ENCODE data around the gene NOL11.
"Not testable (repeated sequence)": the region's sequence is repeated elsewhere in the genome, so short reads cannot be mapped to it uniquely, and the experiment has no call there.

NOL11 gene

DNA sequence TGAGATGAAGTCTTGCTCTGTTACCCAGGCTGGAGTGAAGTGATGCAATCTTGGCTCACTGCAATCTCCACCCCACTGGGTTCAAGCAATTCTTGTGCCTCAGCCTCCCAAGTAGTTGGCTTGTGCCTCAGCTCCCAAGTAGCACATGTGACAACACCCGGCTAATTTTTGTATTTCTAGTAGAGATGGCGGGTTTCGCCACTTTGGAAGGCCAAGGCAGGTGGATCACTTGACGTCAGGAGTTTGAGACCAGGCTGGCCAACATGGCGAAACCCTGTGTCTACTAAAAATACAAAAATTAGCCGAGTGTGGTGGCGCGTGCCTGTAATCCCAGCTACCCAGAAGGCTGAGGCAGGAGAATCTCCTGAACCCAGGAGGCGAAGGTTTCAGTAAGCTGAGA is 39.0 kb downstream of the NOL11 start:
- not testable (repeated sequence) for DNase-seq

DNA sequence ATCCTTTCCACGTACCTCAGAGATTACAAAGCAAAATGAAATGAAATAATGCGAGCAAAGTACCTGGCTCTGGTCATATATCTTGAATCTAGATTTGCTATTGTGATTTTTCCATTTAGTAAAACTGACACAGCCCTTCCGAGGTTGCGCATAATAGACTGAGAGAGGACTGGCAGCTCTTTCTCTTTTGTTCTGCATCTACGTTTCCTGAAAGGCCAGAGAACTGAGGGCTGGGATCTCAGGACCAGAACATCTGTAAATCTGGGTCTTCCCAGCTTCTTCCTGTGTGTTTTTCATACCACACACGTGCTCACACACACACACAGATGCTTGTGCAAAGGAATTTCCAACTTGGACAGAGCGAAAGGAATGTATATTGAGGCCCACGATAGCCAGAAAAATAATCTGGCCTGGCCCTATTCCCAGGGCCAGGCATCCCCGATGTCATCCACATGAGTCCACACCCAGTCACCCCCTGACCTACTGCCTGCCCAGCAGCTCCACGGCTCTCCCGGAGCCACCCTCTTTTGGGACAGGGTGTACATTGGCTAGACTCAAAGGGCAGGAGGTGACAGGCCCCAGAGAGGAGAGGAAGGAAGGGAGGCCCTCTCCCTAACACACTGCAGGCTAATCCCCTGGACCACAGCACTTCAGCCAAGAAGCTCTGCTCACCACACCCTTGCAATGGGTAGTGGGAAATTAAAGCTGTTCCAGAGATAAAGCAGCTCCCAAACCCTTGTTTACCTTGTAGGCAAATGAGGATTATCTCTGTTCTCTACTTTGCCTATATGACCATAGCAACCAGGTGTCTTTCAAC is 41.8 kb downstream of the NOL11 start:
- no peak for DNase-seq

DNA sequence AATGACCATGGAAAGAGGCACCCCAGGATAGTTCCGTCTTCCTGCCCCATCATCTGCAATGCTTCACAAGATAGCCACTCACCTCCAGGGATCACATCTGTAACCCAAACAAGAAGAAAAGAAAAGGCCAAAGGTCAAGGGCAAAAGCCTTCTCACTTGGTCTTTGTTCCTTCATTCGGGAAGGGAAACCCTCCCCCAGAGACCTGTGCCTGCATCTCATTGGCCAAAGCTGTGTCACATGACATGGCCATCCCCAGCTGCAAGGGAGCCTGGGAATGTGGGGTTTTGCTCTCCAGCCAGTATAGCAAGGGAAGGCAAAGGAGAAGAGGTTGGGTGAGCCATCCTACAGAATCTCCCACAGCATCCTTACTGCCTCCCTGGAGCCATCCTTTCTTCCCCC is 47.9 kb downstream of the NOL11 start:
- DNase-seq: no peak

DNA sequence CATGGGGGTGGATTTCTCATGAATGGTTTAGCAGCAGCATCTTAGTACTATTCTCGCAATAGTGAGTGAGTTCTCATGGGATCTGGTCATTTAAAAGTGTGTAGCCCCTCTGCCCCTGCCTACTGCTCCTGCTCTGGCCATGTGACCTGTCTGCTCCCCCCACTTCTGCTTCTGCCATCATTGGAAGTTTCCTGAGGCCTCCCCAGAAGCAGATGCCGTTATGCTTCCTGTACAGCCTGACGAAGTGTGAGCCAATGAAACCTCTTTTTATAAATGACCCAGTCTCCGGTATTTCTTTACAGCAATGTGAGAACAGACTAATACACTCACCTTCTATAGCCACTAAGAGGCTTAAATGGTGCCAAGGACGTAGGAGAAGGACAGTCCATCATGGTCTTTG is 51.5 kb downstream of the NOL11 start:
- DNase-seq: no peak

DNA sequence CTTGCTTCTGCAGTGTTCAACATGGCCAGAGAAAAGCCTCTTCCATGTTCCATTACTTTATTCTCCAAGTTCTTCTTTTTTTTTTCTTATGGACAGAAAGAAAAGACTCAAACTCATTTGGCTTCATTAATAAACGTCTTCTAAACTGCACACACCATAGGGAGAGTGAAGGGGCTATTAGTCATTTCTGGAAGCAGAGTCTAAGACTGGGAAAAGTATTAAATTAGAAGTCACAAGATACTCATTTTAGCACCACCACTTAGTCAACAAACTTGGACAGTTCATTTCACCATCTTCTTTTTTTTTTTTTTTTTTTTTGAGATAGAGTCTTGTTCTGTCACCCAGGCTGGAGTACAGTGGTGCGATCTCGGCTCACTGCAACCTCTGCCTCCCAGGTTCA is 52.8 kb downstream of the NOL11 start:
- no peak for DNase-seq

DNA sequence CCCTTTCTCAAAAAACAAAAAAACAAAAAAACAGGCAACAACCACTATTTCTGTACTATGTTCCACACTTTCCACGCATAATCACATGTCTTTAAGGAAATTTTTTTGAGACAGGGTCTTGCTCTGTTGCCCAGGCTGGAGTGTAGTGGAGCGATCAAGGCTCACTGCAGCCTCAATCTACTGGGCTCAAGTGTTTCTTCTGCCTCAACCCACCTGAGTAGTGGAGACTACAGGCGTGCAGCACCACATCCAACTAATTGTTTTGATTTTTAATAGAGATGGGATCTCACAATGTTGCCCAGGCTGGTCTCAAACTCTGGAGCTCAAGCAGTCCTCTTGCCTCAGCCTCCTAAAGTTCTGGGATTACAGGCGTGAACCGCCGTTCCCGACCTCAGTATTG is 54.9 kb downstream of the NOL11 start:
- DNase-seq: no peak

DNA sequence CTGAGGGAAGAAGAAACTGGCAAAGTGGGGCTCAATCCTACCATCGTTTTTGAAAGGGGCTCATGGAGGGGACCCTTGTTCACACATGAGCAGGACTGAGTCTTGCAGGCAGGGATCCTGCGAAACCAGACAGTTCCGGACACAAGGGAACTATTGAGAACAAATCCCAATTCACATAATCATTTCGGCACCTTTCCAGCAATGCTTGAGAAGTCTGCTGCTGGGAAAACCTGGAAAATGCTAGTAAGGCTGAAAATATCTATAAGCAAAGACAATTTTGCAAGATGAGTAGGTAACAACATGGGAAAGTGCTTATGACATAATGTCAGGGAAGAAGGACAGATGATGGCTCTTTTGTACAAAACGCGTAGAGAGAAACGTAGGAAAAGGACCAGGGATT is 55.5 kb downstream of the NOL11 start:
- no peak for DNase-seq

DNA sequence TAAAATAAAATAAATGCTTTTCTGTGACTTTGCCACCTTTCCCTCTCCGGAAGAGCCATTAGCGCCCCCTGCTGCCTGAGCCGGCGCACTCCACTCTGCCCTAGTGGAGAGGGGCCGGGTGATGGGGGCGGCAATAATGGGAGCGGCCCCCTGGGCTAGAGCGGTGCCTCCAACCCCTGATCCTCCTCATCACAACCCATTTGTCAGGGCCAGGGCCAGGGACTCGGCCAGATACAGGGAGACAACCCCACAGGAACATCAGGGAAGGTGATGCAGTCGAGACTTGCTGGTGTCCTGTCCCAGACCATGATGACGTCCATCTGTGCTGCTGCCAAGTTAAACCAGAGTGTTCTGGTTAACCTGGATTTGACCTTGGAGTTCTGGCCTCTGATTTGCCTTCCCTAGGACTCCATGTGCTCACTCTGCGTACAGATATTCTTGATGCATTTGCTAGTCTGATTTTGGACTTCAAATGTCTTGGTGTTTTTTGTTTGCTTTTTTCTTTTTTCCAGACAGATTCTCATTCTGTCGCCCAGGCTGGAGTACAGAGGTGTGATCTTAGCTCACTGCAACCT is 61.4 kb downstream of the NOL11 start:
- DNase-seq: no peak

DNA sequence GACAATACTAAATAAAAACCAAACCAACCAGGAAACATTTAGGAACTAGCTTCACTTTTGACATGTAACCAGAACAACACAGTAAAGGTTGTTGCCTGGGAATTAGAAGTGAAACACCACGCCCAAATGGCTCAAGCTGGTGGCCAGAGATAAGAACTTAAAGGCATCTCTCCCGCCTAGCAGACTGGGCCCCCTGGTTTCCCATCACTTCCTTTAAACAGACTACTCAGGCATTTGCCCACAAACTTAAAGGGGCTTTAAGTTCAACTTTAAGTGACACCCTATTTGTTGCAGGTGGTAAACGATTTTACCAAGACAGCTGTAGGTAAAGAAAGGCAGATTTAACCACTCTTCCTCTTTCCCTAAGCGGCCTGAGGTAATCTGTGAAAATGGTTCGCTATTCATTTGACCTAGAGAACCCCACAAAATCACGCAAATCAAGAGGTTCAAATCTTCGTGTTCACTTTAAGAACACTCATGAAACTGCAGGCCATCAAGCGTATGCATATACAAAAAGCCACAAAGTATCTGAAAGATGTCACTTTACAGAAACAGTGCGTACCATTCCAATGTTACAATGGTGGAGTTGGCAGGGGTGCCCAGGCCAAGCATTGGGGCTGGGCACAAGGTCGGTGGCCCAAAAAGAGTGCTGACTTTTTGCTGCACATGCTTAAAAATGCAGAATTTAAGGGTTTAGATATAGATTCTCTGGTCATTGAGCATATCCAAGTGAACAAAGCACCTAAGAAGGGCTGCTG is 66.8 kb downstream of the NOL11 start:
- DNase-seq: no peak

DNA sequence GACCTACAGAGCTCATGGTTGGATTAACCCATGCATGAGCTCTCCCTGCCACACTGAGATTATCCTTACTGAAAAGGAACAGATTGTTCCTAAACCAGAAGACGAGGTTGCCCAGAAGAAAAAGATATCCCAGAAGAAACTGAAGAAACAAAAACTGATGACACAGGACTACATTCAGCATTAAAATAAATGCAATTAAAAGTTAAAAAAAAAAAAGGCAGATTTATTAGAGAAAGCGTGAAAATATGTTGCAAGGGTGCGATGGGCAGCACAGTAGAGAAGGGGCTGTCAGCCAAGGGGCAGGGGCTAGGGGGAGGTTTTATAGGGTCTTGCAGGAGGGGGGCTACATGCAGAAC is 67.4 kb downstream of the NOL11 start:
- no peak for DNase-seq

DNA sequence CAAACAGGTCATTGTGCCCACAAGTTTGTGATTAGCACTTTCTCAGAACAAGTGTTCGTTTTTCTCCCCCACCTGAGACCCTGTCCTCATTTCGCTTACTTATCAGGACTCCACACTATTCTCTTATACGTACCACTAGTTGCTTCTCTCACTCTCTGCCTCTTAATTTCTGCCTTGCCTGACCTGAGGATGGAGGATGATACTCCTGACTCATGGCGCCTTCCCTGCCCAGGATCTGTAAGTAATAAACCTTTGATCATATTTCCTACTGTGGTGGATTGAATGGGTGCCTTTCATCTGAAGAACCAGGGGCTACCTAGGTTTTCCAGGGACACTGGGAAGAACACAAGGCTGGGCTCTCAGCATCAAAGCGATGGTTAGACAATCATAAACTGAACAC is 67.8 kb downstream of the NOL11 start:
- DNase-seq: no peak

All from NCI-H748 treated with DMSO at 0.1 percent for 48 hours (cell line).